ENCODE results near the gene CYP19A1.

CYP19A1 gene

DNA sequence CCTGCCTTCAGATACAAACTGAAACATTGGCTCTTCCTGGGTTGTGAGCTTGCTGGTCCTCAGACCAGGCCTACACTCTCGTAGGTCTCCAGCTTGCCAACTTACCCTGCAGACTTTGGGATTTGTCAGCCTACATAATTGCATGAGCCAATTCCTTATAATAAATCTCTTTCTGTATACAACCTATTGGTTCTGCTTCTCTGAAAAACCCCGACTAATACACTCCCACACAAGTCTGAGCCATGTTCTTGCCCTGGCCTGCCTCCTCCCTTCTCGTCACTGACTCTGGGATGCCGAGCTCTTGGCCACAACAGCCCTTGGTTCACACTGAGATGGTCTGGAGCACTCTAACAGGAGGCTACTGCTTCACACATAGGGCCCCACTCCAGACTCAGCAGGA is 9.5 kb downstream of the CYP19A1 start:
- in situ Hi-C loops (cut with MboI; ENCODE audit: low sequenced_read_pairs) = no loop called here

DNA sequence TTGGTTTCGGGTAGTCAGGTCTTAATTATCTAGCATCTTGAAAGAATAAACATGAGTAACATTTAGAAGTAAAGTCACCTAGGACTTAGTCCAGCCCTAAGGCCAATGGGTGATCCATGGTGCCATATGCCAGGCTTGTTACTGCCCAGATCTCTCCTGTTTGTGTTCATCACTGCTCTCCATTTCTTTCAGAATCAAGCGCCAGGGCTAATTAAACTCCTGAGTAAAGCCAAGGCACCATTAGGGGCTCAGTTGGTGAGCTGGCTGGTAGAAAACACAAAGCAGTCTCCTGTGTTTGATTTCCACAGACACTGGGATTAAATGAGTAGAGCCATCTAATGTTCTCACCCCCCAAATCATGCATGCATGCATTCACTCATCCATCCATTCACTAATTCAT is 11.3 kb downstream of the CYP19A1 start:
- in situ Hi-C loops (cut with MboI; ENCODE audit: low sequenced_read_pairs) = no loop called here

DNA sequence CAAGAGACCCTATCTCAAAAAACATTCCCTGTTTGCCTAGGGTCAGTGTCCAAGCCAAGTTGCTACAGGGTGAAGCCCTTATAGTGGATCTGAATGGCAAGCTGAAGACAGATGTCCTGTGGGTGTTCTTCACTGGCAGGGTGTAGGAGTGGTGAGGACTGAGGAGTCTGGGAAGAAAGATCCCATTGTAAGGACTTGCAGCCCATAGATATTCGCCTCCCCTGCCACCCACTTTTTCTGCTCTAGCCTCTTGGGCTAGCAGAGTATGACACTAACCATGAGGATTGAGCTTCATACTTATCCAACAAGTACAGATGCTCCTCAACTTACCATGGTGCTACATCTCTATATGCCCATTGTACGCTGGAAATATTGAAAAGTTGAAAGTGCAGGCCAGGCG is 13.2 kb downstream of the CYP19A1 start:
- in situ Hi-C loops (cut with MboI; ENCODE audit: low sequenced_read_pairs) = no loop called here

DNA sequence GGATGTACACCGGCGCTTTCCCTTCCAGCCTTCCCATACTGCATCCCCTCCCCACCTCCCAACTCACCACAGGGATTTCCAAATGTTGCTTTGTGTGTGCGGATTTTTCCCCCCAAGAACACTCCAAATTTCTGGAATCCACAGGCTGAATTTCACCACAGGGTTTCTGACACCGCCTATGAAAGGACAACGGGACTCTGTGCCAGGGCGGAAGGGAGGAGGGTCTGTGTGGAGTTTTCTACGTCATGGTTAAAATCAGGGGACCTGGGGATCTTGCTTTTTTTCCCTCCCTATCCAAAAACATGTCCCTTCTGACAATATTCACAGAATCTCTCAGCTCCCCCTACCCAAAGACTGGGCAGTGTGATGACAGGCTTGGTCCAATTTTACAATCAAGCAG is 14.6 kb downstream of the CYP19A1 start:
- in situ Hi-C loops (cut with MboI; ENCODE audit: low sequenced_read_pairs) = no loop called here

DNA sequence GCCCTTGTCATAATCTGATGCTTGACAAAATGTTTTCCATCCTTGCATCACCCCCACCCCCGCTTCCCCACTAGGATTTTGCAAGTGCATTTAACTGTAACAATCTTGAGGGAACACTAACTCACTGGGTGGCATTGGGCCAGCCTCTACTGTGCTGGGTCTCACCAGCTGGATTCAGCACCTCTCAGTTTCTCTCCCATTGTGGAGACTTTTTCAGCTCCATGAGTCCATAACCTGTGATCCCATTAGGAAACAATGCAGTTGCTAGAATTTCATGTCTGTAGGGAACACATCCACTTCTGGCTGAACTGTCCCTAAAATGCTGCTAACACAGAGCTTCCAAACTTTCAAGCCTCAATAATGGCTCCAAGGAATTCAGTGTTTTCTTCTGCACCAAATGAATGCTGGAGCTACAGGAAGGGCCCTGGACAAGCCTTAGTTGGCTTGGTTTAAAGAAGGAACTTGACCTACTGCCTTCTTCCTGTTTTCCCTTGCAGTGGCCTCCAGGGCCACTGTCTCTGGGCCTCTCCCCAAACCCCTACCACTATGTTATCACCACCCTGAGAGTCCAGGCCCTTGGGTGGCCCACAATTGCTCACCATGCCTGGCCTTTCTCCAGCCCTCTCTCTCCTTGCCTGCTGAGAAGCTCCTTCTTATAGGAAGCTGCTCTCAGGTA is 15.6 kb downstream of the CYP19A1 start:
- in situ Hi-C loops (cut with MboI; ENCODE audit: low sequenced_read_pairs) = no loop called here

DNA sequence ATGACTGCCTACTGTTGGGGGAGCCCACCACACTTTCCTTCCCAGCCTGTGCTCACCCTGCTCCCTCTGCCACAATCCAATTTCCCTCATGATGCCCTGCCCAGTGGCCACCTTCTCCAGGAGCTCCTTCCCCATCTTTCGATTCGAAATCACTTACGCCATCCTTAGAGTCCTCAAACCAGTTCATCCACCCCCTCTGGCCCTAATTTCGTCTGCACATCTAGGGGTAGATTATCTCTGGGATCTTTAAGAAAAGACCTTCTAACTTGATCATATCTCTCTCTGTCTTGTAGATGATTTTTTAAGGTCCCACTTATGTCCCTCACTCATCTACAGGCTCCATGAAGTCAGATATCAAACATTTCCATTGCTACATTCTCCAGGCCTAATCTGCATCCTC is 17.1 kb downstream of the CYP19A1 start:
- in situ Hi-C loops (cut with MboI; ENCODE audit: low sequenced_read_pairs) = no loop called here

DNA sequence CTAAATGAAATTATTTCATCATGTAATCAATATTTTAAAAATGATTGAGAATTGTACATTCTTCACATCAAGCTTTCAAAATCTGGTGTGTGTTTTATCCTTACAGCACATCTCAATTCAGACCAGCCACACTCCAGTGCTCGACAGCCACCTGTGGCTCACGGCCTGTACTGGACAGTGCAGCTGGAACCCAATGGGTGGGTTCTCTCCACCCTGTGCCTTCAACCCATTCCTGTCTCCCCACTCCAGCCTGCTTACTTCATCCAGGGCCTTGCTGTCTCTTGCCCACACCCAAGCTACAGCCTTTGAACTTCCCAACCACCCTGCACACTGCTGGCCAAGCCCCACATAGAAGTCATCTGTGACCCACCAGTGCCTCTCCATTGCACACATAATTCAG is 17.6 kb downstream of the CYP19A1 start:
- in situ Hi-C loops (cut with MboI; ENCODE audit: low sequenced_read_pairs) = no loop called here

DNA sequence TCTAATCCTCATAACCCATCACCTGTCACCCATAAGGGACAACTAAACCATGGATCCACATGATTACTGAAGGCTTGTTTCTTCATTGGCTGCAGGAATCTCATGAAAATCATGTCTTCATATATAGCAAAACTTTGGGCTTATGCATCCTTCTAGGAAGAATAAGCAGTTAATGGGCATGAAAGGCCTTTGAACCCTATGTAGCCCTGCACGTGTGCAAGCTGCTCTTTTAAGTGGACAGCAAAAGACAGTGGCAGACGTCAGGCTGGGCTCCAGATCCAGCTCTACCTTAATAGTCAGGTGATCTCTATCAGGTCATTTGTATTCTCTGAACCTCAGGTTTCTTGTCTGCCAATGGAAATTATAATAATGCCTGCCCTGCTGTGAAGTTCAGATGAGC is 18.9 kb downstream of the CYP19A1 start:
- in situ Hi-C loops (cut with MboI; ENCODE audit: low sequenced_read_pairs) = no loop called here

DNA sequence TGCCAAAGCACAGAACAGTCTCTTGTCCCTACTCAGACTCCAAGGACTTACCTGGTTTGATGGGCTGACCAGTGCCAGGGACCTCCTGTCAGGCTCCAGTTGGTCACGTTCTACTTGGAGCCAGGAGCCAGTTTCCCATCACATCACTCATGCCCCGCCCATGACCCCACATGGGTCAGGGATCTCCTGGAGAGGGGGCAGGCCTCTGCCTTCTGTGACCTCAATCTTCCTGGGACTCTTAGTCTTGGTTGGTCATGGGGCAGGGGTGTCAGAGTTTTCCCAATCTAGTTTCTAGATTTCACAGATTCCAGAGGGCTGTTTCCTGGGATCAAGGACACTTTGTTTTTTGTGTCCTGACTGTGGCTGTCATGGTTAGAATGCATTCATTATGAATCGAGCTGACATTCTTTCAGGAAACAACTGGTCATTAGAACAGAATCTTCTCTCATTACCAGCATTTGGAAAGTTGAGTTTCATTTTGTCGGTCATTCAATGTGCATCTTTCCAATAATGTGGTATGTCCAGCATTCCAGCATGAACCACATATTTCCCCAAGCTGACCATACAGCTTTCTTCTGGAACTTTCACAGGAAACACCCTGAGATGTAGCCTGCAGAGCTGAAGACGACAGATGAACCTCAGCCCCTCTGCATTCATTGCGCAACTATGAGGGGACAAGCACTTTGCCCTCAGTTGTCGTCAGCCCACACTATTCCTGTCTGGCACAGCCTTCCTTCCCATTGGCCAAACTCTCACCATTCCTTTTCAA is 19.8 kb downstream of the CYP19A1 start:
- in situ Hi-C loops (cut with MboI; ENCODE audit: low sequenced_read_pairs) = no loop called here

DNA sequence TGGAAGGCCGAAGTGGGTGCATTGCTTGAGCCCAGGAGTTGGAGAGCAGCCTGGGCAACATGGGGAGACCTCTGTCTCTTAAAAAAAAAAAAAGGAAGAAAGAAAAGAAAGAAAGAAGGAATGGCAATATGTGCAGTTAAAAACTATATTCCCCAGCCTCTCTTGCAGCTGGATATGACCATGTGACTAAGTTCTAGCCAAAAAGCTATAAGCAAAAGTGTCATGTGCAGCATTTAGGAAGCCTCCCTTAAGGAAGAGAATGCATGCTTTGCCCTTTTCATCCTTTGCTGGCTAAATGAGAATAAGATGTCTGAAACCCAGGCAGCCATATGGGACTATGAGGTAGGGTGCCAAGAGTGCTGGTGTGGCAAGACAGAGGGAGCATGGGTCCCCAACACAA is 21.8 kb downstream of the CYP19A1 start:
- in situ Hi-C loops (cut with MboI; ENCODE audit: low sequenced_read_pairs) = no loop called here

DNA sequence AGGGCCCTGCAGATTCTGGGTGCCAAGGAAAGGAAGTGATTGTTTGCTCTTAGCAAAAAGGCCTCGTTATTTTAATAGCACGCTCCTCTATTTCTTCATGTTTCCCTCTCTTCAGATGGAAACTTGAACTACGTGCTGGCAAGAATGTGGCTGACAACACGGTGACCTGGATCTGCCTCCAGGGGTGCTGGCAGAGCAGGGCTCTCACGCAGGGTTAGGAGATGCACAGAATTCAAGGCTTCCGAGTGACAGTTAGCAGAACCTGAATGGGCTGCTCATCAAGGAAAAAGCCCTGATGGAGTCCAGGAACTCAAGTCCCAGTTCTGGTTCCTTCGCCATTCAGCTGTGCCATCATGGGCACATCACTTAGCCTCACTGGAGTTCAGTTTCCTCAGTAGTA is 22.7 kb downstream of the CYP19A1 start:
- in situ Hi-C loops (cut with MboI; ENCODE audit: low sequenced_read_pairs) = no loop called here

DNA sequence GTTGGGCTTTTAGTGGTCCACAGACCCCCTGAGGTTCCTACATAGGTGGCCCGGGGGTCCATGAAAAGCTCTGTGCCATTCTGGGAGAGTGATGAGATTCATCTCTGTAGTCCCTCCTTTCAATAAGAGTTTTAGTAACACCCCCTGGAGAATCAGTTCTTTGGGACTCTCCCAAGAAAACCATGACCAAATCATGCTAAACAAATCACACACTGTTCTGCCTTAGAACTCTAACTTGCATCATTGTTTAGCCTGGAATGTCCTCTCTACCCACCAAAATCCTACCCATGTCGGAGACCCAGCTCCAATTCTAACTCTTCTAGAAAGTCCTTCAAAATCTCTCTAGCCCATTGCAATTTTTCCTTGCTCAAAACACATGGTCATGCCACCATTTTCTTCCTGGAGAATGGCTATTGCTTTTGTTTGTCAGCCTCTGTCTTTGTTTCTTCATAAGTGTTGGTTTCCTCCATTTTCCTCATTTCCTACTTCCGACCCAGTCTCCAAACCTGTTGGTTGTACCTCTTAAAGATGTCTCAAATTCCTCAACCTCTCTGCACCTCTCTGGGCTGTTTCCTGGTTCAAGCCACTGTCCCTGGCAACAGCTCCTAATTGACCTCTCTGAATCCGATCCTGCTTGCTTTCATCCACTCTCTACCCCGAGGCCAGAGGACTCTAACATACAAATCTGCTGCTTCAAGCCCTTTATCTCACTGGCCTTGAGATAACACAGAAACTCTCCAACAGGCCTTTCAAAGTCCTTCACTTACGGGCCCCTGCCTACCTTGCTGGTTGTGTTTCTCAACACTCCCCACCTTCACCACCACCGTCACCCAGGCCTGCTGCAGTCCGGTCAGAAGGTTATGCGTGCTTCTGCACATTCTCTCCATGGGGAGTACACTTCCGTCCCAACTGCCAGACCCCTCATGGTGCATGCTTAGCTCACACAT is 23.7 kb downstream of the CYP19A1 start:
- in situ Hi-C loops (cut with MboI; ENCODE audit: low sequenced_read_pairs) = no loop called here

DNA sequence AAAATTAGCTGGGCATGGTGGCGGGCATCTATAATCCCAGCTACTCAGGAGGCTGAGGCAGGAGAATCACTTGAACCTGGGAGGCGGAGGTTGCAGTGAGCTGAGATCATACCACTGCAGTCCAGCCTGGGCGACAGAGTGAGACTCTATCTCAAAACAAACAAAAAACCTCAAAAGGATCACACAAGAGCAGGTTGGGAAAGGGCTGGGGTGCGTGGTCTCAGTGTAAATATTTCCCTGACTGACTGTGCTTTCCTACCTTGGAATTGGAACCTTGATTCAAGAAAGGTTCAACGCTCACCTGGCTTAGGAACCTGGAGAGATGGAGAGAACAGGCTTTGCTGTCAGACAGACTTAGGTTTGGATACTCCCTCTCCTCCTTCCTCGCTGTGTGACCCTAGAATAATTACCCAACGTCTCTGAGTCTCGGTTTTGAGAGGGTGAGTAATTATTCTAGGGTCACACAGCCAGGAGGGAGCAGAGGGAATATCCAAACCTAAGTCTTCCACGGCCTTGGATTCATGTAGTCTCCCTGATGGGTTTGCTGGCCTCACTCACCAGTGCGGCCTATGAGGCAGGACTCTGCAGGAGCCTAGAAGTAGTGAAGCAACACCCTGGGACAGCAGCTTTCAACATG is 24.6 kb downstream of the CYP19A1 start:
- in situ Hi-C loops (cut with MboI; ENCODE audit: low sequenced_read_pairs) = no loop called here

DNA sequence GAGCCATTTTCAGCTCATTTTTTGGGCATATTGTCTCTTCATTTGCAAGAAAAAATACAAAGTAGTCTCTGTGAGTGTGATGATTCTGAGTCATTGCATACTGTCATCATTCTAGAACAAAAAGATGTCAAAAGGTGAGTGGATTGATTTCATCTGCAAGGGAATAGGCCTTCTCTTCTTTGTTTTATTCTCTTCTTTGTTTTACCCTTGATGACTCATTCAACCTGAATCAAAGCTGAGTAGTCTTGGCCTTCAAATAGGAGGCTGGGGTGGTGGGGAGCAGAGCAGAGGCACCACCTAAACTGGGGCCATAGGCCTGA is 25.4 kb downstream of the CYP19A1 start:
- in situ Hi-C loops (cut with MboI; ENCODE audit: low sequenced_read_pairs) = no loop called here

DNA sequence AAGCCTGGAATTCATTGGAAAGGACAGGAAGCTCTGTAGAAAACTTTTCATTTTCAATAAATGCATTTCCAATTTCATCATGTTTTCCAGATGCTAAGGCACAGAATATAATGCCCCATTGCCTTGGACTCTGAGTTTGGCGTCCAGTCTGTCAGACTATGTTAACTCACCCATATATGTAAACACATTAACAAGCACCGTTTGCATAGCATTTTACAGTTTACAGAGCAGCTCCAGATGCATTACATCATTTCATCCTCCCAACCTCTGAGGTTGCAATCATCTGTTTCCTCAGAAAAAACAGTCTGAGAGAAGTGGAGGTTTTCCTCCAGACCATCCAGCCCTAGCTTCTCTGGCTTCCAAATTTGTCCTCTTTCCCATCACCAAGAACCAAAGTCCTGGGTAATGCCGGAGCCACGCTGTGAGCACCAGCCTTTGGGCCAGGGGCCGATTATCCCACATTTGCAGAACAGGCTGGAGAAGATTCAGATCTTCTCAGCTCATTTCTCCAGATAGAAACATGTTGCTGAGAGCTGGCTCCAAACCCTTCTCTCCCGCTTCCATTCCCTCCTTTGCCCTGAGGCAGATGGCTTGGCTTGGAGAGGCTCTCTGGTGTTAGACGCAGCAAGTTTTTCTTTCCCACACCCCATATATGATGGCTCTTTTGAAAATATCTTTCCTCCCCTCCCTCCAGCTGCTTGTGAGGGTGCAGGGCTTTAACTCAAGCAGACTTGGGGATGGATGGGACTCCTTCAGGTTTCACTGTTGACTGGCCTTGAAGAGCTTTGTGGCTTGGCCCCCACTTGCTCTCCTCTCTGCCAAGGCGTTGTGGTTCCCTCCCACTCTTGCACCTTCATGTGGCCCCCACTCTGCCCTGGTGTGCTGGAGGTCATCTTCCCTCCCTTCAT is 26.0 kb downstream of the CYP19A1 start:
- in situ Hi-C loops (cut with MboI; ENCODE audit: low sequenced_read_pairs) = no loop called here

DNA sequence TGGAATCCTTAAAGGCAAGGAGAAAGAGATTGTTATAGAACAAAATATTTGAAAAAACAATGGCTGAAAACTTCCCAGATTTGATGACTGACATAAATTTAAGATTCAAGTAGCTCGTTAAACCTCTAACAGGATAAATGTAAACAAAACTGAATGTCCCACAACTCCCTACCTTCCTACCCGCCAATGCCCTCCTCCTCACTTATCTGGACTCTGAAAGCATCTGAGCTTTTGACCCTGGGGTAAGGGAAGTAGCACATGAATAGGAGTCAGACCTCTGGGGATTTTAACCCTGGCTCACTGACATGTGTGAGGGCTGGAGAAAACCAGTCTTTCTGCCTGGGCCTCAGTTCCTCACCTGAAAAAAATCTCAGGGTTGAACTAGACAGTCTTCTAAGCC is 26.9 kb downstream of the CYP19A1 start:
- in situ Hi-C loops (cut with MboI; ENCODE audit: low sequenced_read_pairs) = no loop called here

DNA sequence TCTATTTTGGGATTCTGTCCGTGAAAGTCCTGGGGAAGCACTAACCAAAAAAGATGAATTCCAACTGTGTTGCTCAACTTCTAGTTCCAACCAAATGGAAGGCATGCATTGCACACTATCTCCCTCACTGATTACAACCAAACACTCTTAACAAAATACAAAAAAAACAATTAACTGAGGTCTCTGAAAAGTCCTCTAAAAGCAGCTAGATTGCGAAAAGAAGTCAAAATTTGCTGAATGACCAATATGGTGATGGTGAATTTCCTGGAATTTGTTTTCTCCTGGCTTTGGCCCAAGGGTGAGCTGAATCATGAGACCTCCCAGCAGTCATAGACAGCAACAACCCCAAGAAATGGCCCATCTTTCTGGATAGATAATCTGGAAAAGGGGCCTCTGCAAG is 28.3 kb downstream of the CYP19A1 start:
- in situ Hi-C loops (cut with MboI; ENCODE audit: low sequenced_read_pairs) = no loop called here

DNA sequence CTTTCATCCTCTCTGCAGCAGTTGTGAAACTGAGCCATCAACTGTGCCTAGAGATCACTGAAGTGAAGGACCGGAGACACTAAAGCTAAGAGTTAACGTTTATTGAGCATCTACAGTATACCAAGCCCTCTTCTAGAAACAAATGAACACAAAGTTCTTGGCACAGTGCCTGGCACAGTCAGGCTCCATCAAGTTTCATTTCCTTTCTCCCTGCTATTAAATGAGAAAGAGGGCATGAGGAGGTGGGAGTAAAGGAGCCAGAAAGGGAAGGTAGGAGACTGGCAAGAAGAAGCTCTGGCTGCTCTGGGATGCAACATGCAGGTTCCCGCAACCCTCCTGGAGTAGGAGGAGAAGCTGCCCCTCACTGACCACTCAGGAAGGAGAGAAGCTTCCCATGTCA is 30.6 kb downstream of the CYP19A1 start:
- in situ Hi-C loops (cut with MboI; ENCODE audit: low sequenced_read_pairs) = no loop called here

DNA sequence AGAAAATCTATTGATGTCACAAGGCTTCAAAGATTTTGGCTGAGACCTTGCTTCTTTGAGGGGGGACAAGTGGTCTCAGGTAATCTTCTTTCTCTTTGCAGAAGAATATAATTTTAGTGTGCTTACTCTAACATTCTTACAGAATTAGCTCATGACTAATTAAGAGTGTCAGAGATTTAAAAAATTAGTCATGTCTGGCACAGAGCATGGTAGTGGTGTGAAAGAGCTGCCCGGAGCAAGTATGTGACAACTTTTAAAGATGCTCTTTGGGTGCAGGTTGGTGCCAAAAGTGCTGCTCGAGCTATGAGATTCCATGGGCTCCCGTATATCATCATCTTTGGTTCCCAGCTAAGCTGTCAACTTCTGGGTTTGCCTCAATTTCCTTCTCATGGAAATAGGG is 31.1 kb downstream of the CYP19A1 start:
- in situ Hi-C loops (cut with MboI; ENCODE audit: low sequenced_read_pairs) = no loop called here

DNA sequence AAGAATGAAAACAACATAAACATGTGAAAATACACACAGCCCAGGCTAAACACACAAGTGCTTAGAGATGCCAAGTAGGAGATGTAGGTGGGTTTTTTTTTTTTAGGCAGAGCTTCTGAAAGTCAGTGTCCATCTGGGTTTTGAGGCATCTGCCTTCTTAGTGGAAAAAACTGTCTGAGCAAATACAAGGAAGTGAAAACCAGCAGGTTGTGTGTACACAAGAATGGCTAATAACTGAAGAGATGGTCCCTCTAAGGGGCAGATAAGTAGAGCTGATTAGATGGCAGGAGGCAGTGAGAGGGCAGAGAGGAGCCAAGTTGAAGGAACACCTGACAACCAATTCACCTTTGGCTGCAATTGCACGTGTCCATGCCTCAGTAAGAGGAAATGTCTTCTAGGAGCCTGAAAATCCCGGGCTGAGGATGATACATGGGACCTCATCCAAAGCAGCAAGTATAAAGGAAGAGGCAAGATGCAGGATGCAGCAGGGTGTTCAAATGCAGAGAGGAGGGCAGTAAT is 34.9 kb downstream of the CYP19A1 start:
- in situ Hi-C loops (cut with MboI; ENCODE audit: low sequenced_read_pairs) = no loop called here
